GM23248 (cell line): ENCODE data around the gene KCNMA1.

ENCODE experiments used
- EZH2 ChIP-seq: fragments of 200-600 bp; sonication (generic); IDR thresholded peaks from 2 replicates; pipeline ENCODE4 v1.6.1; 2018; ENCODE audit warnings: antibody characterized with exemption, mild to moderate bottlenecking; ENCODE audit not compliant: insufficient read depth, poor library complexity, severe bottlenecking
- EZH2phosphoT487 ChIP-seq: fragments of 200-600 bp; sonication (generic); IDR thresholded peaks from 2 replicates; pipeline ENCODE4 v1.6.1; 2018; ENCODE audit warnings: antibody characterized with exemption, moderate library complexity, mild to moderate bottlenecking, low read depth; ENCODE audit not compliant: insufficient read depth

- TF ChIP-seq EZH2phosphoT487 (no peak), EZH2 (no peak)
These were observed 249.0 kb downstream of the KCNMA1 start for GRCh38 chr10:77388571-77389100.
